HL-60 (cell line): Measurements from ENCODE around the gene NLRX1.

Experiments used
- DNase-seq, 2 experiments: peaks; one replicate each; pipeline ENCODE4 v3.0.0-alpha.2; 2010 to 2020; ENCODE audit warnings: low read depth in 1 of 2, low spot score in 1 of 2
- H3K27ac ChIP-seq: fragments of 250-450 bp; sonication (Bioruptor Pico); replicated peaks from 2 replicates; pipeline ENCODE4 v1.5.1; 2020; ENCODE audit warnings: mild to moderate bottlenecking, moderate library complexity
- H3K27me3 ChIP-seq: fragments of 250-450 bp; sonication (Bioruptor Pico); 2 replicates; pipeline ENCODE4 v1.5.1; 2021; ENCODE audit warnings: mild to moderate bottlenecking, moderate library complexity; ENCODE audit not compliant: insufficient read depth, poor library complexity, severe bottlenecking
- H3K4me3 ChIP-seq: replicated peaks from 2 replicates; pipeline ENCODE4 v1.5.1; 2011; ENCODE audit warnings: mild to moderate bottlenecking, control low read depth, low read length; ENCODE audit not compliant: insufficient read depth
- GABPA ChIP-seq: IDR thresholded peaks from 2 replicates; pipeline ENCODE4 v1.6.1; 2012; ENCODE audit warnings: low read depth
- POLR2AphosphoS5 ChIP-seq: IDR thresholded peaks from 2 replicates; pipeline ENCODE4 v1.6.1; 2012; ENCODE audit warnings: low read depth
- SPI1 ChIP-seq: IDR thresholded peaks from 2 replicates; pipeline ENCODE4 v1.6.1; 2012; ENCODE audit warnings: low read depth, mild to moderate bottlenecking, borderline replicate concordance
- TF ChIP-seq, protein P1 (sequence below): IDR thresholded peaks from one replicate; pipeline ENCODE4 v1.5.1; 2011; ENCODE audit warnings: low read length, control low read depth, inconsistent platforms; ENCODE audit not compliant: insufficient read depth
- TF ChIP-seq, protein P2 (sequence below): IDR thresholded peaks from 2 replicates; pipeline ENCODE4 v1.6.1; 2012; ENCODE audit warnings: low read depth; ENCODE audit not compliant: insufficient replicate concordance

NLRX1 gene

DNA sequence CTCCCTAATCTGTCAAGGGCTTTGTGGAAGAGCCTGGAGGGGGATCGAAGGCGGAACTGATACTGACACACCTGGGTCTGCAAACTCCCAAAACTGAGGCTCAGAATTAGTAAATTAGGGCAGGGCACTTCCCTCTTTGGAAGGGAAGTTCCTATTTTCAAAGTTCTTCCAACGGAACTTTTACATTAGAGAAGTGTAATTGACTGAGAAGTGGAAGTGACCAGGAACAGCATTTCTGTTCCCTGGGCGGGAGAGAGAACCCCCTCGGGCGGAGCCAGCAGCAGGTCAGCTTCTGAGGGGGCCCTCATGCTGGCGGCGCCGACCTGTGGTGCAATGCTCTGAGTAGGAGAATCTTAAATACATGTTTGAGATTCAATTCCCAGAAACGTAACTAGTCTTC lies 36.6 kb downstream of the NLRX1 start:
- Histone ChIP-seq H3K4me3 (peak overlapping the region; percentile 97; the same call in 1 of the 2 replicates), H3K27me3 (no peaks in the 10 kb centered on the region), H3K27ac (peak overlapping the region; percentile 95)
- peak; percentile 74 to 79 for DNase-seq
- TF ChIP-seq GABPA, result no peak
- TF ChIP-seq, protein P1, sequence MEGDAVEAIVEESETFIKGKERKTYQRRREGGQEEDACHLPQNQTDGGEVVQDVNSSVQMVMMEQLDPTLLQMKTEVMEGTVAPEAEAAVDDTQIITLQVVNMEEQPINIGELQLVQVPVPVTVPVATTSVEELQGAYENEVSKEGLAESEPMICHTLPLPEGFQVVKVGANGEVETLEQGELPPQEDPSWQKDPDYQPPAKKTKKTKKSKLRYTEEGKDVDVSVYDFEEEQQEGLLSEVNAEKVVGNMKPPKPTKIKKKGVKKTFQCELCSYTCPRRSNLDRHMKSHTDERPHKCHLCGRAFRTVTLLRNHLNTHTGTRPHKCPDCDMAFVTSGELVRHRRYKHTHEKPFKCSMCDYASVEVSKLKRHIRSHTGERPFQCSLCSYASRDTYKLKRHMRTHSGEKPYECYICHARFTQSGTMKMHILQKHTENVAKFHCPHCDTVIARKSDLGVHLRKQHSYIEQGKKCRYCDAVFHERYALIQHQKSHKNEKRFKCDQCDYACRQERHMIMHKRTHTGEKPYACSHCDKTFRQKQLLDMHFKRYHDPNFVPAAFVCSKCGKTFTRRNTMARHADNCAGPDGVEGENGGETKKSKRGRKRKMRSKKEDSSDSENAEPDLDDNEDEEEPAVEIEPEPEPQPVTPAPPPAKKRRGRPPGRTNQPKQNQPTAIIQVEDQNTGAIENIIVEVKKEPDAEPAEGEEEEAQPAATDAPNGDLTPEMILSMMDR, result no peak
- peak; percentile 97 for TF ChIP-seq SPI1
- TF ChIP-seq, protein P2, sequence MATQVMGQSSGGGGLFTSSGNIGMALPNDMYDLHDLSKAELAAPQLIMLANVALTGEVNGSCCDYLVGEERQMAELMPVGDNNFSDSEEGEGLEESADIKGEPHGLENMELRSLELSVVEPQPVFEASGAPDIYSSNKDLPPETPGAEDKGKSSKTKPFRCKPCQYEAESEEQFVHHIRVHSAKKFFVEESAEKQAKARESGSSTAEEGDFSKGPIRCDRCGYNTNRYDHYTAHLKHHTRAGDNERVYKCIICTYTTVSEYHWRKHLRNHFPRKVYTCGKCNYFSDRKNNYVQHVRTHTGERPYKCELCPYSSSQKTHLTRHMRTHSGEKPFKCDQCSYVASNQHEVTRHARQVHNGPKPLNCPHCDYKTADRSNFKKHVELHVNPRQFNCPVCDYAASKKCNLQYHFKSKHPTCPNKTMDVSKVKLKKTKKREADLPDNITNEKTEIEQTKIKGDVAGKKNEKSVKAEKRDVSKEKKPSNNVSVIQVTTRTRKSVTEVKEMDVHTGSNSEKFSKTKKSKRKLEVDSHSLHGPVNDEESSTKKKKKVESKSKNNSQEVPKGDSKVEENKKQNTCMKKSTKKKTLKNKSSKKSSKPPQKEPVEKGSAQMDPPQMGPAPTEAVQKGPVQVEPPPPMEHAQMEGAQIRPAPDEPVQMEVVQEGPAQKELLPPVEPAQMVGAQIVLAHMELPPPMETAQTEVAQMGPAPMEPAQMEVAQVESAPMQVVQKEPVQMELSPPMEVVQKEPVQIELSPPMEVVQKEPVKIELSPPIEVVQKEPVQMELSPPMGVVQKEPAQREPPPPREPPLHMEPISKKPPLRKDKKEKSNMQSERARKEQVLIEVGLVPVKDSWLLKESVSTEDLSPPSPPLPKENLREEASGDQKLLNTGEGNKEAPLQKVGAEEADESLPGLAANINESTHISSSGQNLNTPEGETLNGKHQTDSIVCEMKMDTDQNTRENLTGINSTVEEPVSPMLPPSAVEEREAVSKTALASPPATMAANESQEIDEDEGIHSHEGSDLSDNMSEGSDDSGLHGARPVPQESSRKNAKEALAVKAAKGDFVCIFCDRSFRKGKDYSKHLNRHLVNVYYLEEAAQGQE, result no peak
- no peak for TF ChIP-seq POLR2AphosphoS5

DNA sequence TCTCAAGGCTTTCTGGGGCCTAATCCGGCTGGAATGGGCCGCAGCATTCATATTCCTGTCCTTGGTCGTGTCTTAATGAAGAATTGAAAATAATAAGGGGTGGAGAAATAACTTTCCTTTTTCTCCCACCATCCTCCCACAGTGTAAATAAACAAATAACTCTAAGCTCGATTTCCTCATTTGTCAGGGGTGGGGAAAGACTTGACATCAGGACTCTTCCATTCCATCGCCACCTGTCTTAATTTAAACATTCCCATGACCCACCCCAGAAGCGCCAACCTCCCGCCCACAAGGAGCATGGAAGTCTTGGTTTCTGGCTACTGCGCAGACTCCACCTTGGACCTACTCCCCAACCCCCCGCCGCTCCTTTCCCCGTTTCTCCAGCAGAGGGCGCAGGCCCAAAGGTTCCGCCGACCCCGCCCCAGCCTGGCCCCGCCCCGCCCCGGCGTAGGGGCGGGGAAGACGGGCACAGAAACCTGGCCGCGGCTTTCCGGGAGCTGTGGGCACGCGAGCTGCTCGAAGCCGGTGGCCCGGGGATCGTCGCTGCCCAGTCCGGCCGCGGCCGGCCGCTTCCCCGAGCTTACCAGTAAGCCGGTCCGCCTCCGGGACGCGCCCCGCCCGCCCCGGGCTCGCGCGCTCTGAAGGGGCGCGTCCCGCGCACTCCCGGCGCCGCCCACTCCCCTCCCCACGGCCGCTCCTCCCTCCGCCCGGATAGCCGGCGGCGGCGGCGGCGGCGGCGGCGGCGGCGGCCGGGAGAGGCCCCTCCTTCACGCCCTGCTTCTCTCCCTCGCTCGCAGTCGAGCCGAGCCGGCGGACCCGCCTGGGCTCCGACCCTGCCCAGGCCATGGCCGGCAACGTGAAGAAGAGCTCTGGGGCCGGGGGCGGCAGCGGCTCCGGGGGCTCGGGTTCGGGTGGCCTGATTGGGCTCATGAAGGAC lies 37.3 kb downstream of the NLRX1 start, which contains the start of gene CBL:
Gene CBL (plus strand): TSS at position 766 of the 937 bp plus-strand sequence. CDS start 79 bp downstream, at position 845.
- Histone ChIP-seq H3K4me3 (peak within 1 kb of the TSS; percentile 97), H3K27ac (peak within 1 kb of the TSS; percentile 95), H3K27me3 (no peaks in the 10 kb centered on the region)
- peak; percentile 82 to 94 for DNase-seq
- TF ChIP-seq GABPA, result no peak
- TF ChIP-seq, protein P1, result peak; percentile 78

DNA sequence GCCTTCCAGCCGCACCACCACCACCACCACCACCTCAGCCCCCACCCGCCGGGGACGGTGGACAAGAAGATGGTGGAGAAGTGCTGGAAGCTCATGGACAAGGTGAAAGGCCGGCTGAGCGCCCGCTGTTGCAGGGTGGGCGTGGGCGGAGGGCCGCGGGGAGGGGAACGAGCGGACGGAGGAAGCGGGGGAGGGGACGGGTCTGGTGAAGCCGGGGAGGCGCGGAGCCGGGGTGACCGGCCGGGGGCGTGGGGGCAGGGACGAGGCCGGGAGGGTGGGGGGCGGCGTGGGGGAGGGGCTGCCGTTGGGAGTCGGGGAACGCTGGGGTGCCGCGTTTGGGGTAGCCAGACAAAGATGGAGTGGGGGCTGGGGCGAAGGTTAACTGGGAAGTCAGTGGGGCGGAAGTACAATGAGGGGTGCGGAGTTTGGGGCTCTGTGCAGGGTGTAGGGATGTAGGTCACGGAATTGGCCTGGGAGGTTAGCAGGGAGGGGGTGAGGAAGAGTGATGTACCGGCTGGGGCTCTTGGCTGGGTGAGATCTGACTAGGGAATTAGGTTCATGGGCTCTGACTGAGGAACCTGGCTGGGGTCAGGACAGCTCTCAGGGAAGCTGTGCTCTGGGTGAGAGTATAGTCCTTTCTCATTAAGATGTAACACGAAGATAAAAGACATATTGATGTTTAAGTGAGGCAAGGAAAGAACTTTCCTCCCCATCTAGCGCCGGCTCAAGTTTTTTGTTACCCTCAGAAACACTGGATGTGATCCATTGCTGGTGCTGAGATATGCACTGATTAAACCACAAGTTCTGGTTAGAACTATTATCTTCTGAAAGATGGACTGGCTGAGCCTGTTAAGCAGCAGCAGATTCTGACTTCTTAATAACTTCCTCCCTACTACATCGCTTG lies 38.2 kb downstream of the NLRX1 start:
- TF ChIP-seq, protein P2, result no peak
- TF ChIP-seq, protein P1, result no peak
- no peak for TF ChIP-seq POLR2AphosphoS5
- no peak for TF ChIP-seq GABPA
- peak; percentile 1; the same call in 1 of the 2 replicates for TF ChIP-seq SPI1
- DNase-seq, result peak; percentile 51 to 57
- Histone ChIP-seq H3K27me3 (no peaks in the 10 kb centered on the region), H3K4me3 (peak overlapping the region; percentile 97), H3K27ac (peak overlapping the region; percentile 95)
